Effector CD4-positive, alpha-beta T cell (primary cell): Measurements from ENCODE around the gene ZCCHC14.

Experiments used
- DNase-seq: peaks from one replicate; pipeline ENCODE4 v3.0.0-alpha.2; 2020

The ZCCHC14 gene

GRCh38 chr16:87474566-87474996 is 18.2 kb downstream of the ZCCHC14 start:
- no peak for DNase-seq

GRCh38 chr16:87474017-87474416 is 18.8 kb downstream of the ZCCHC14 start:
- no peak for DNase-seq

- no peak for DNase-seq
These were observed 19.9 kb downstream of the ZCCHC14 start for GRCh38 chr16:87472935-87473334.

- DNase-seq = no peak
These were observed 20.6 kb downstream of the ZCCHC14 start for GRCh38 chr16:87472142-87472778.

GRCh38 chr16:87471278-87472141 is 21.3 kb downstream of the ZCCHC14 start:
- DNase-seq = no peak

GRCh38 chr16:87470332-87470731 is 22.5 kb downstream of the ZCCHC14 start:
- DNase-seq = no peak

GRCh38 chr16:87469169-87469568 is 23.7 kb downstream of the ZCCHC14 start:
- DNase-seq = no peak

- DNase-seq = no peak
These were observed 24.3 kb downstream of the ZCCHC14 start for GRCh38 chr16:87468550-87468949.

GRCh38 chr16:87466975-87467501 is 25.8 kb downstream of the ZCCHC14 start:
- no peak for DNase-seq

GRCh38 chr16:87465879-87466278 is 26.9 kb downstream of the ZCCHC14 start:
- DNase-seq = no peak

GRCh38 chr16:87465306-87465705 is 27.5 kb downstream of the ZCCHC14 start:
- no peak for DNase-seq

- DNase-seq = no peak
These were observed 28.0 kb downstream of the ZCCHC14 start for GRCh38 chr16:87464691-87465300.

GRCh38 chr16:87463722-87464690 is 28.8 kb downstream of the ZCCHC14 start:
- no peak for DNase-seq

GRCh38 chr16:87461466-87461991 is 31.3 kb downstream of the ZCCHC14 start:
- no peak for DNase-seq

GRCh38 chr16:87460936-87461335 is 31.9 kb downstream of the ZCCHC14 start:
- DNase-seq = no peak

GRCh38 chr16:87459833-87460232 is 33.0 kb downstream of the ZCCHC14 start:
- no peak for DNase-seq

GRCh38 chr16:87459027-87459426 is 33.8 kb downstream of the ZCCHC14 start:
- no peak for DNase-seq

- DNase-seq = no peak
These were observed 34.4 kb downstream of the ZCCHC14 start for GRCh38 chr16:87458424-87458915.

GRCh38 chr16:87457709-87458423 is 35.0 kb downstream of the ZCCHC14 start:
- DNase-seq = peak; percentile 9

GRCh38 chr16:87457061-87457611 is 35.7 kb downstream of the ZCCHC14 start:
- DNase-seq = no peak

GRCh38 chr16:87454391-87454790 is 38.4 kb downstream of the ZCCHC14 start:
- no peak for DNase-seq
